SK-N-SH (cell line): ENCODE data around the gene P2RX3. TPM values are rescaled to one million over a fixed set of nuclear protein-coding genes. Genes with fewer than 3 reads are reported as not detected.
A peak's percentile ranks its signal among the peaks of the same experiment; 100 is the strongest.

Experiments used
- CTCF ChIA-PET: fragments of 300-600, 350-600 bp; formaldehyde crosslinking; extraction: SDS; loops from one replicate; lab custom pipeline; 2021; lab: Yijun Ruan, JAX
- POLR2A ChIA-PET: fragments of 350-600 bp; sonication (Branson Sonifier 250); formaldehyde crosslinking; extraction: SDS; loops from one replicate; lab custom pipeline; 2020; ENCODE audit warnings: antibody characterized with exemption, inconsistent platforms; lab: Yijun Ruan, JAX
- DNase-seq: peaks from one replicate; pipeline ENCODE4 v3.0.0; 2012
- H2AFZ ChIP-seq: fragments of 200-600 bp; sonication (generic); 2 replicates; pipeline ENCODE4 v1.8.1; 2016; ENCODE audit warnings: antibody characterized with exemption, mild to moderate bottlenecking, low read depth
- H3F3A ChIP-seq: fragments of 200-600 bp; sonication (generic); replicated peaks from 2 replicates; pipeline ENCODE3; 2016; ENCODE audit warnings: antibody characterized with exemption, mild to moderate bottlenecking; ENCODE audit not compliant: insufficient read depth
- H3K27ac ChIP-seq, 2 experiments: fragments of 200-500 bp in 1 of 2; fragments of 200-600 bp in 1 of 2; sonication (Bioruptor generic) in 1 of 2; sonication (generic), shearing (Covaris generic) in 1 of 2; 2 replicates each; pipeline versions ENCODE4 v1.5.1 to v1.6.1; 2014 to 2016; ENCODE audit warnings: low read depth in 2 of 2, inconsistent platforms in 1 of 2, low read length in 1 of 2, mild to moderate bottlenecking in 1 of 2, mixed read lengths in 1 of 2
- H3K27me3 ChIP-seq: fragments of 200-600 bp; sonication (generic), shearing (Covaris generic); 2 replicates; pipeline ENCODE4 v1.6.1; 2016; ENCODE audit warnings: mixed run types; ENCODE audit not compliant: insufficient read depth
- H3K36me3 ChIP-seq, 2 experiments: fragments of 200-500 bp in 1 of 2; fragments of 200-600 bp in 1 of 2; sonication (Bioruptor generic) in 1 of 2; sonication (generic) in 1 of 2; replicated peaks in 1 of 2; 2 replicates each; pipeline versions ENCODE3 to v1.5.1; 2014 to 2016; ENCODE audit warnings: low read length in 1 of 2, mild to moderate bottlenecking in 1 of 2; ENCODE audit not compliant: insufficient read depth in 2 of 2, control insufficient read depth in 1 of 2
- H3K4me1 ChIP-seq, 2 experiments: fragments of 200-500 bp in 1 of 2; fragments of 200-600 bp in 1 of 2; sonication (Bioruptor generic) in 1 of 2; sonication (generic), shearing (Covaris generic) in 1 of 2; 2 replicates each; pipeline versions ENCODE4 v1.5.1 to v1.6.1; 2014 to 2016; ENCODE audit warnings: low read depth in 1 of 2, low read length in 1 of 2, mixed run types in 1 of 2; ENCODE audit not compliant: insufficient read depth in 2 of 2, control insufficient read depth in 1 of 2
- H3K4me2 ChIP-seq: fragments of 200-600 bp; sonication (generic), shearing (Covaris generic); 2 replicates; pipeline ENCODE4 v1.6.1; 2017; ENCODE audit warnings: mixed run types
- H3K4me3 ChIP-seq, 2 experiments: fragments of 200-500 bp in 1 of 2; fragments of 200-600 bp in 1 of 2; sonication (Bioruptor generic) in 1 of 2; sonication (generic), shearing (Covaris generic) in 1 of 2; 2 replicates each; pipeline versions ENCODE4 v1.5.1 to v1.8.1; 2014 to 2016; ENCODE audit warnings: low read depth in 2 of 2, inconsistent platforms in 1 of 2, low read length in 1 of 2, mild to moderate bottlenecking in 1 of 2, mixed read lengths in 1 of 2, moderate library complexity in 1 of 2
- H3K79me2 ChIP-seq: fragments of 200-600 bp; sonication (generic); 2 replicates; pipeline ENCODE4 v1.8.1; 2017; ENCODE audit warnings: mild to moderate bottlenecking; ENCODE audit not compliant: insufficient read depth
- H3K9ac ChIP-seq: fragments of 200-600 bp; sonication (generic); 2 replicates; pipeline ENCODE4 v1.6.1; 2017; ENCODE audit warnings: mixed run types
- H3K9me2 ChIP-seq: fragments of 200-600 bp; sonication (generic); 2 replicates; pipeline ENCODE4 v1.6.1; 2017; ENCODE audit warnings: mixed run types
- H3K9me3 ChIP-seq: fragments of 200-600 bp; sonication (generic); 2 replicates; pipeline ENCODE4 v1.6.1; 2017; ENCODE audit warnings: mixed run types, mild to moderate bottlenecking, moderate library complexity
- H4K20me1 ChIP-seq: fragments of 200-600 bp; sonication (generic); 2 replicates; pipeline ENCODE4 v1.6.1; 2017; ENCODE audit warnings: mild to moderate bottlenecking, mixed run types; ENCODE audit not compliant: insufficient read depth
- CHD2 ChIP-seq: fragments of 150-350 bp; IDR thresholded peaks from 2 replicates; pipeline ENCODE4 v1.6.1; 2018; ENCODE audit warnings: low read length; ENCODE audit not compliant: partially characterized antibody
- EP300 ChIP-seq, 2 experiments: IDR thresholded peaks; 2 replicates each; pipeline versions ENCODE4 v1.4.0 to v1.6.1; 2012; ENCODE audit warnings: borderline replicate concordance in 1 of 2, low read depth in 1 of 2, low read length in 1 of 2
- FOSL2 ChIP-seq: IDR thresholded peaks from 2 replicates; pipeline ENCODE4 v1.4.0; 2012; ENCODE audit warnings: low read depth, mild to moderate bottlenecking, moderate library complexity, borderline replicate concordance
- FOXJ3 ChIP-seq: sonication (generic); formaldehyde crosslinking; IDR thresholded peaks from 2 replicates; pipeline ENCODE4 v1.5.1; 2020; ENCODE audit warnings: mild to moderate bottlenecking, missing genetic modification reagents
- GATA2 ChIP-seq: sonication (generic); formaldehyde crosslinking; IDR thresholded peaks from 2 replicates; pipeline ENCODE4 v1.5.0; 2020; ENCODE audit warnings: mild to moderate bottlenecking, missing genetic modification reagents
- JUND ChIP-seq: IDR thresholded peaks from 2 replicates; pipeline ENCODE4 v1.4.0; 2012
- RCOR1 ChIP-seq: fragments of 150-350 bp; IDR thresholded peaks from 2 replicates; pipeline ENCODE4 v1.6.1; 2017; ENCODE audit warnings: antibody characterized with exemption, low read length
- REST ChIP-seq: IDR thresholded peaks from 2 replicates; pipeline ENCODE4 v1.6.1; 2012; ENCODE audit warnings: mild to moderate bottlenecking, low read depth, low read length, moderate library complexity
- RXRA ChIP-seq: IDR thresholded peaks from 2 replicates; pipeline ENCODE4 v1.4.0; 2012; ENCODE audit warnings: low read depth, mild to moderate bottlenecking, borderline replicate concordance
- TCF12 ChIP-seq: IDR thresholded peaks from 2 replicates; pipeline ENCODE4 v1.4.0; 2012
- YY1 ChIP-seq: IDR thresholded peaks from 2 replicates; pipeline ENCODE4 v1.4.0; 2012; ENCODE audit warnings: low read depth, mild to moderate bottlenecking
- ZBTB33 ChIP-seq: IDR thresholded peaks from 2 replicates; pipeline ENCODE4 v1.4.0; 2012; ENCODE audit warnings: low read depth, borderline replicate concordance
- WGBS: methylation state at CpG from one replicate; pipeline ENCODE4 v1.1.6; 2017; ENCODE audit warnings: low lambda C conversion rate; 5-methylcytosine and 5-hydroxymethylcytosine counted together
- polyA plus RNA-seq, 3 experiments: library from polyadenylated mRNA; depleted of rRNA; stranded (reverse); fragments of >200 nt; gene quantifications; 2 replicates each; pipeline ENCODE4 v1.2.3, GENCODE V29; 2012
- TF ChIP-seq, protein P1 (sequence below): IDR thresholded peaks from 2 replicates; pipeline ENCODE4 v1.4.0; 2012; ENCODE audit warnings: low read depth, borderline replicate concordance

Gene P2RX3
- polyA plus RNA-seq, 1 of the 3 experiments (the other 2 are of a cell fraction), result not detected

GRCh38 chr11:57378186-57378585, 40.0 kb downstream of the P2RX3 start:
- TF ChIP-seq CHD2 (no peak), TCF12 (no peak), REST (no peak), YY1 (no peak), FOXJ3 (CRISPR knock-in tag) (no peak), ZBTB33 (no peak), JUND (no peak), GATA2 (CRISPR knock-in tag) (no peak), RCOR1 (no peak)
- TF ChIP-seq, protein P1, sequence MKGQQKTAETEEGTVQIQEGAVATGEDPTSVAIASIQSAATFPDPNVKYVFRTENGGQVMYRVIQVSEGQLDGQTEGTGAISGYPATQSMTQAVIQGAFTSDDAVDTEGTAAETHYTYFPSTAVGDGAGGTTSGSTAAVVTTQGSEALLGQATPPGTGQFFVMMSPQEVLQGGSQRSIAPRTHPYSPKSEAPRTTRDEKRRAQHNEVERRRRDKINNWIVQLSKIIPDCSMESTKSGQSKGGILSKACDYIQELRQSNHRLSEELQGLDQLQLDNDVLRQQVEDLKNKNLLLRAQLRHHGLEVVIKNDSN, result no peak
- TF ChIP-seq, all 33 proteins: peak for 0
- POLR2A ChIA-PET, result no interaction called here
- DNase-seq, result no peak
- H3K36me3 ChIP-seq, result no peaks in the 10 kb centered on the region
- no peaks in the 10 kb centered on the region for H3K27me3 ChIP-seq
- H3K4me1 ChIP-seq, result no peaks in the 10 kb centered on the region; a peak in 1 of 4 replicates
- no peak overlapping the region for H3K4me3 ChIP-seq
- H3K9me3 ChIP-seq, result no peaks in the 10 kb centered on the region
- H3K79me2 ChIP-seq, result no peaks in the 10 kb centered on the region
- CTCF ChIA-PET, result interaction anchor here (1.6 kb wide), 1 partner anchor 80 kb away, joined by 8 read pairs; no protein-coding TSS in a partner anchor
- H3K9ac ChIP-seq, result no peak overlapping the region
- H3K27ac ChIP-seq, result no peak overlapping the region
- H4K20me1 ChIP-seq, result no peaks in the 10 kb centered on the region
- no peak overlapping the region for H3K4me2 ChIP-seq
- no peaks in the 10 kb centered on the region for H3F3A ChIP-seq
- H2AFZ ChIP-seq, result no peak overlapping the region
- no peaks in the 10 kb centered on the region for H3K9me2 ChIP-seq

GRCh38 chr11:57379732-57380131, 41.6 kb downstream of the P2RX3 start:
- Histone ChIP-seq H3K36me3 (no peaks in the 10 kb centered on the region), H3K4me2 (no peak overlapping the region), H2AFZ (no peak overlapping the region), H3K27me3 (no peaks in the 10 kb centered on the region; the same call in 1 of the 2 replicates), H3K79me2 (no peaks in the 10 kb centered on the region), H3K9me2 (no peaks in the 10 kb centered on the region), H3F3A (no peaks in the 10 kb centered on the region), H3K4me3 (no peak overlapping the region), H3K4me1 (no peaks in the 10 kb centered on the region; a peak in 1 of 4 replicates), H4K20me1 (no peaks in the 10 kb centered on the region), H3K9me3 (no peaks in the 10 kb centered on the region), H3K27ac (no peak overlapping the region), H3K9ac (no peak overlapping the region)
- no peak for DNase-seq
- TF ChIP-seq YY1 (no peak), EP300 (IDR thresholded peaks at IDR 0.05; ENCODE audit: borderline replicate concordance in 1 of 2, low read depth in 1 of 2, low read length in 1 of 2) (no peak), FOSL2 (no peak), REST (peak; percentile 95), RXRA (no peak)
- CTCF ChIA-PET, result interaction anchor here (1.6 kb wide), 1 partner anchor 78 kb away, joined by 8 read pairs; no protein-coding TSS in a partner anchor
- POLR2A ChIA-PET, result no interaction called here
- WGBS, result 54% methylated on average over 9 of the region's 10 CpGs
